Measurements from ENCODE around the gene ING5.
"Not testable (repeated sequence)": the region's sequence is repeated elsewhere in the genome, so short reads cannot be mapped to it uniquely, and the experiment has no call there.

Gene ING5

GRCh38 chr2:241755777-241756176 is 53.9 kb downstream of the ING5 start:
- no peak for DNase-seq (ENCODE audit: low read depth)
- TF ChIP-seq CTCF (IDR thresholded peaks at IDR 0.05; ENCODE audit: low read length, missing control alignments): no peak
- H3K4me3 ChIP-seq (replicated peaks; ENCODE audit: low read depth, low read length): no peak overlapping the region

- no peak for TF ChIP-seq CTCF (IDR thresholded peaks at IDR 0.05; ENCODE audit: low read length, missing control alignments)
- no peak overlapping the region for H3K4me3 ChIP-seq (replicated peaks; ENCODE audit: low read depth, low read length)
- DNase-seq (ENCODE audit: low read depth): no peak
Measured at GRCh38 chr2:241759067-241759807, 57.4 kb downstream of the ING5 start.

GRCh38 chr2:241759893-241760292 is 58.1 kb downstream of the ING5 start:
- not testable (repeated sequence) for DNase-seq (ENCODE audit: low read depth); H3K4me3 ChIP-seq (replicated peaks; ENCODE audit: low read depth, low read length)

GRCh38 chr2:241760301-241760771 is 58.5 kb downstream of the ING5 start:
- no peak for DNase-seq (ENCODE audit: low read depth)
- TF ChIP-seq CTCF (IDR thresholded peaks at IDR 0.05; ENCODE audit: low read length, missing control alignments): no peak

GRCh38 chr2:241762321-241762932 is 60.6 kb downstream of the ING5 start:
- DNase-seq (ENCODE audit: low read depth): no peak
- no peak for TF ChIP-seq CTCF (IDR thresholded peaks at IDR 0.05; ENCODE audit: low read length, missing control alignments)

More at GRCh38 chr2:241760301-241760771, 58.5 kb downstream of the ING5 start:
- no peak overlapping the region for H3K4me3 ChIP-seq (replicated peaks; ENCODE audit: low read depth, low read length)

GRCh38 chr2:241762933-241763369 is 61.1 kb downstream of the ING5 start:
- no peak overlapping the region for H3K4me3 ChIP-seq (replicated peaks; ENCODE audit: low read depth, low read length)
- DNase-seq (ENCODE audit: low read depth): no peak
- no peak for TF ChIP-seq CTCF (IDR thresholded peaks at IDR 0.05; ENCODE audit: low read length, missing control alignments)

More at GRCh38 chr2:241762321-241762932, 60.6 kb downstream of the ING5 start:
- no peak overlapping the region for H3K4me3 ChIP-seq (replicated peaks; ENCODE audit: low read depth, low read length)

GRCh38 chr2:241763551-241764274 is 61.9 kb downstream of the ING5 start:
- no peak for TF ChIP-seq CTCF (IDR thresholded peaks at IDR 0.05; ENCODE audit: low read length, missing control alignments)
- no peak overlapping the region for H3K4me3 ChIP-seq (replicated peaks; ENCODE audit: low read depth, low read length)
- no peak for DNase-seq (ENCODE audit: low read depth)

Measured in fibroblast of pulmonary artery (primary cell).